Vagina (tissue), 2 donors: ENCODE results near the gene MTMR1. TPM values are rescaled to one million over a fixed set of nuclear protein-coding genes. Genes with fewer than 3 reads are reported as not detected.

Source experiments
- DNase-seq, 2 donors: peaks; one replicate each; pipeline ENCODE4 v3.0.0-alpha.2; 2017; ENCODE audit errors: extremely low spot score in 2 of 2
- H3K27ac ChIP-seq: fragments of 200-600 bp; sonication (generic); one replicate; pipeline ENCODE4 v1.5.1; 2019
- H3K27me3 ChIP-seq: fragments of 200-600 bp; sonication (generic); one replicate; pipeline ENCODE4 v1.5.1; 2019
- H3K36me3 ChIP-seq, 2 donors: fragments of 200-600 bp; sonication (generic); one replicate each; pipeline ENCODE4 v1.5.1; 2017 to 2019
- H3K4me1 ChIP-seq: fragments of 200-600 bp; sonication (generic); one replicate; pipeline ENCODE4 v1.5.1; 2019
- H3K4me3 ChIP-seq, 2 donors: fragments of 200-600 bp; sonication (generic); 1 replicate in 1 of 2; 2 replicates in 1 of 2; pipeline ENCODE4 v1.5.1; 2016 to 2019
- H3K9me3 ChIP-seq: fragments of 200-600 bp; sonication (generic); one replicate; pipeline ENCODE4 v1.5.1; 2019
- CTCF ChIP-seq, 3 experiments: fragments of 450-650 bp in 2 of 3; fragments of 200-600 bp in 1 of 3; sonication (generic) in 1 of 3; IDR thresholded peaks; one replicate each; pipeline ENCODE4 v1.5.1; 2017 to 2019; ENCODE audit warnings: antibody characterized with exemption in 3 of 3, mild to moderate bottlenecking in 2 of 3, moderate library complexity in 2 of 3
- POLR2A ChIP-seq, 2 donors: fragments of 450-650 bp; IDR thresholded peaks; one replicate each; pipeline ENCODE4 v1.6.1; 2017; ENCODE audit warnings: antibody characterized with exemption in 2 of 2, mild to moderate bottlenecking in 2 of 2, moderate library complexity in 2 of 2
- POLR2AphosphoS5 ChIP-seq, 2 donors: sonication (generic); formaldehyde crosslinking; IDR thresholded peaks; one replicate each; pipeline ENCODE4 v1.9.0; 2017; ENCODE audit warnings: antibody characterized with exemption in 2 of 2, mild to moderate bottlenecking in 2 of 2, low read depth in 1 of 2; ENCODE audit not compliant: insufficient read depth in 1 of 2
- intact Hi-C: fragments of 100-400 bp; cut with DNase I; formaldehyde crosslinking; loops from one replicate; pipeline ENCODE4 v1.15.1; 2023
- total RNA-seq: library from RNA; depleted of rRNA; stranded (reverse); fragments of >200 nt; gene quantifications from one replicate; pipeline ENCODE4 v1.2.3, GENCODE V29; 2016

MTMR1 gene
- total RNA-seq, 1 donor from 2014 or later, result 22.6 TPM

- Histone ChIP-seq H3K4me1 (no peaks in the 10 kb centered on the region), H3K27ac (no peak overlapping the region), H3K27me3 (no peaks in the 10 kb centered on the region), H3K36me3 (no peaks in the 10 kb centered on the region), H3K9me3 (no peaks in the 10 kb centered on the region), H3K4me3 (no peak overlapping the region)
- no peak for DNase-seq
- TF ChIP-seq POLR2A (IDR thresholded peaks at IDR 0.05), result no peak
- TF ChIP-seq CTCF (IDR thresholded peaks at IDR 0.05), result no peak
- no peak for TF ChIP-seq POLR2AphosphoS5 (IDR thresholded peaks at IDR 0.05; ENCODE audit: insufficient read depth in 1 of 2, low read depth in 1 of 2)
- intact Hi-C loops, result no loop called here
These were observed 19.4 kb downstream of the MTMR1 start for GRCh38 chrX:150712619-150713018.

GRCh38 chrX:150715184-150715583 is 22.0 kb downstream of the MTMR1 start:
- intact Hi-C loops, result no loop called here
- Histone ChIP-seq H3K27ac (no peak overlapping the region), H3K4me1 (no peaks in the 10 kb centered on the region), H3K9me3 (no peaks in the 10 kb centered on the region), H3K4me3 (no peak overlapping the region), H3K27me3 (no peaks in the 10 kb centered on the region), H3K36me3 (no peaks in the 10 kb centered on the region)
- no peak for DNase-seq
- no peak for TF ChIP-seq POLR2A (IDR thresholded peaks at IDR 0.05)
- TF ChIP-seq POLR2AphosphoS5 (IDR thresholded peaks at IDR 0.05; ENCODE audit: insufficient read depth in 1 of 2, low read depth in 1 of 2), result no peak
- TF ChIP-seq CTCF (IDR thresholded peaks at IDR 0.05), result no peak

DNA sequence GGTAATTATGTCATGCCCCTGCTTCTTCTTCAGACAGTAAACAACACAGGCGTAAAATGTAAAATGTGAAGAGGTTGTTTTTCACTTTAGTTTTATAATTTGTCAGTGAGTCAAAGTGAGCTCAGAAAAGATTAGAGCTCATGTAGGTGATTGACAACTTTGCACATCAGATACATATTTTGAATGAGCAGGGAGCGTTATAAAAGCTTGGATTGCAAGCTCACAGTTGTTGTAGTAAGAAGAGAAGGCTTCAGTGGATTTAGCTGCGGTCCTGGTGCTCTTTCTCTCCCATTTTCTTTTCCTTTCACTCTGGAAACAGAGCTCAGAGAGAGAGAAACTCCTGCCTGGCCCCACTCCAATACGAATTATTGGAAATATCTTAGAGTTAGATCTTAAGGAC is 26.4 kb downstream of the MTMR1 start:
- Histone ChIP-seq H3K4me1 (no peaks in the 10 kb centered on the region), H3K27ac (no peak overlapping the region), H3K4me3 (no peak overlapping the region), H3K36me3 (no peaks in the 10 kb centered on the region), H3K27me3 (no peaks in the 10 kb centered on the region), H3K9me3 (no peaks in the 10 kb centered on the region)
- TF ChIP-seq POLR2A (IDR thresholded peaks at IDR 0.05) (no peak), CTCF (IDR thresholded peaks at IDR 0.05) (no peak), POLR2AphosphoS5 (IDR thresholded peaks at IDR 0.05; ENCODE audit: insufficient read depth in 1 of 2, low read depth in 1 of 2) (no peak)
- DNase-seq, result no peak
- intact Hi-C loops, result no loop called here

DNA sequence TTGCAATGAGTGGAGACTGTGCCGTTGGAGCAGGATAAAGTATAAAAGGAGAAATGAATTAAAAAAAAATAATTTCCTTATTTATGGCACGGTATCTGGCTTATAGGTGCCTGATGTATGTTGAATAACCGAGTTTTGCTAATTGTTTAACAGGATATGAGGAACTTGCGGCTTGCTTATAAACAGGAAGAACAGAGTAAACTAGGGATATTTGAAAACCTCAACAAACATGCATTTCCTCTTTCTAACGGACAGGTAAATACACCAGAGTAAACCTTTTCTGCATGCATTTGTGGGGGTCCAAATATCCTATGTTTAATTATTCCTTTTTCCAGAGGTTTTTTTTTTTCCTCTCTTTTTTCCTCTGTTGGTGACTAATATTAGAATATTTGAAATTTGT is 36.8 kb downstream of the MTMR1 start:
- Histone ChIP-seq H3K9me3 (no peaks in the 10 kb centered on the region), H3K4me3 (no peak overlapping the region), H3K4me1 (no peaks in the 10 kb centered on the region), H3K27me3 (no peaks in the 10 kb centered on the region), H3K36me3 (peaks cover 0 to 18% of the 10 kb centered on the region in 2 donors), H3K27ac (no peak overlapping the region)
- intact Hi-C loops, result no loop called here
- TF ChIP-seq CTCF (IDR thresholded peaks at IDR 0.05), result no peak
- TF ChIP-seq POLR2A (IDR thresholded peaks at IDR 0.05), result no peak
- no peak for TF ChIP-seq POLR2AphosphoS5 (IDR thresholded peaks at IDR 0.05; ENCODE audit: insufficient read depth in 1 of 2, low read depth in 1 of 2)
- DNase-seq, result no peak

GRCh38 chrX:150730719-150731118 is 37.5 kb downstream of the MTMR1 start:
- TF ChIP-seq CTCF (IDR thresholded peaks at IDR 0.05), result no peak
- no peak for TF ChIP-seq POLR2AphosphoS5 (IDR thresholded peaks at IDR 0.05; ENCODE audit: insufficient read depth in 1 of 2, low read depth in 1 of 2)
- no peak for TF ChIP-seq POLR2A (IDR thresholded peaks at IDR 0.05)
- peaks cover 0 to 24% of the 10 kb centered on the region in 2 donors for H3K36me3 ChIP-seq
- H3K4me3 ChIP-seq, result no peak overlapping the region
- no peaks in the 10 kb centered on the region for H3K4me1 ChIP-seq
- no peak overlapping the region for H3K27ac ChIP-seq
- H3K9me3 ChIP-seq, result no peaks in the 10 kb centered on the region
- intact Hi-C loops, result no loop called here
- DNase-seq, result no peak
- H3K27me3 ChIP-seq, result no peaks in the 10 kb centered on the region
